Body of pancreas (tissue), 4 donors: ENCODE measurements around the gene GPD1L. TPM values are rescaled to one million over a fixed set of nuclear protein-coding genes. Genes with fewer than 3 reads are reported as not detected.

ENCODE experiments used
- ATAC-seq: fragments of 150-250 bp; one replicate; pipeline ENCODE4 v1.9.1; 2016
- DNase-seq, 4 donors: peaks; one replicate each; pipeline ENCODE4 v3.0.0-alpha.2; 2019
- H3K27ac ChIP-seq, 4 donors: fragments of 200-600 bp; sonication (generic); 1 replicate in 3 of 4; 2 replicates in 1 of 4; pipeline versions ENCODE4 v1.5.1 to v1.6.1; 2016 to 2019; ENCODE audit warnings: mild to moderate bottlenecking in 1 of 4, mixed read lengths in 1 of 4, moderate library complexity in 1 of 4
- H3K27me3 ChIP-seq, 2 donors: fragments of 200-600 bp; sonication (generic); one replicate each; pipeline ENCODE4 v1.6.0; 2016; ENCODE audit warnings: mild to moderate bottlenecking in 1 of 2
- H3K36me3 ChIP-seq, 2 donors: fragments of 200-600 bp; sonication (generic); replicated peaks in 1 of 2; 2 replicates each; pipeline ENCODE4 v1.5.1; 2016; ENCODE audit warnings: low read depth in 2 of 2; ENCODE audit not compliant: insufficient read depth in 1 of 2
- H3K4me1 ChIP-seq: fragments of 200-600 bp; sonication (generic); one replicate; pipeline ENCODE4 v1.6.0; 2016
- H3K4me3 ChIP-seq, 2 donors: fragments of 200-600 bp; sonication (generic); 1 replicate in 1 of 2; 2 replicates in 1 of 2; pipeline ENCODE4 v1.5.1; 2016 to 2019
- H3K9me3 ChIP-seq, 3 donors: fragments of 200-600 bp; sonication (generic); 1 replicate in 2 of 3; 2 replicates in 1 of 3; pipeline ENCODE4 v1.5.1; 2016
- POLR2A ChIP-seq, 3 donors: fragments of 450-650 bp; IDR thresholded peaks; one replicate each; pipeline ENCODE4 v1.6.1; 2016; ENCODE audit warnings: antibody characterized with exemption in 3 of 3, mild to moderate bottlenecking in 2 of 3
- WGBS, 2 donors: methylation state at CpG; one replicate each; pipeline ENCODE4 v1.1.5; 2017; 5-methylcytosine and 5-hydroxymethylcytosine counted together
- intact Hi-C: fragments of 100-400 bp; cut with DNase I; formaldehyde crosslinking; loops from one replicate; pipeline ENCODE4 v1.15.1; 2023
- total RNA-seq, 2 donors: library from RNA; depleted of rRNA; stranded (reverse); fragments of >200 nt; gene quantifications; one replicate each; pipeline ENCODE4 v1.1.0, GENCODE V29; 2016
- TF ChIP-seq, protein P1 (sequence below), 7 experiments: fragments of 450-650 bp in 4 of 7; fragments of 200-600 bp in 3 of 7; sonication (generic) in 3 of 7; IDR thresholded peaks; one replicate each; pipeline ENCODE4 v1.5.1; 2016 to 2019; ENCODE audit warnings: antibody characterized with exemption in 7 of 7

Gene GPD1L
- total RNA-seq, 2 donors from 2014 or later = 23.6 to 97.6 TPM

DNA sequence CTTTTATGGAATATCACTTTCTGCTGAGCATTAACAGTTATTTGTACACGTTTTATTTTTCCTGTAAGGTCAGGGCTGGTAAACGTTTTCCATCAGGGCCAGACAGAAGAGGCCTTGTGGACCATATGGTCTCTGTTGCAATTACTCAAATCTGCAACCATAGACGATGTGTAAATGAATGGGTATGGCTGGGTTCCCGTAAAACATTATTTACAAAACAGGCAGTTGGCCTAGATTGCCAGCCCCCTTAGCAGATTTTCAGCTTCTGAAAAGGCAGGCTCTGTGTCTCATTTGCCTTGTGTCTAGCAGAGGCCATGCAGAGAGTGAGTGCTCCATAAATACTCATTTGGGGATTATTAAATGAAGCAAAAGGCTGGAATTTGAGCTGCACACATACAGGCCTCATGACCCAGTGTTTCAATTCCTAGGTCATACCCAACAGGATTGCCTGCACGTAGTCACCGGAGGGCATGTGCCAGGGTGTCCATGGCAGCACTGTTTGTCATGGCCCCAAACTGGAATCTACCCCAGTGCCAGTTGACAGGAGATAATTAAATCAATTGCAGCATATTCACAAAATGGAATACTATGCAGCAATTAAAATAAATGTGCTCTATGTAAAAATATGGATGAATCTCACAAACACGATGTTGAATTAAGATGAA lies 51.3 kb downstream of the GPD1L start:
- Histone ChIP-seq H3K36me3 (peaks cover 0 to 3% of the 10 kb centered on the region in 2 donors), H3K9me3 (no peaks in the 10 kb centered on the region), H3K27me3 (no peaks in the 10 kb centered on the region), H3K4me1 (no peaks in the 10 kb centered on the region), H3K4me3 (no peak overlapping the region), H3K27ac (no peak overlapping the region)
- ATAC-seq (no peak), DNase-seq (no peak)
- TF ChIP-seq POLR2A (IDR thresholded peaks at IDR 0.05) = no peak
- TF ChIP-seq, protein P1, sequence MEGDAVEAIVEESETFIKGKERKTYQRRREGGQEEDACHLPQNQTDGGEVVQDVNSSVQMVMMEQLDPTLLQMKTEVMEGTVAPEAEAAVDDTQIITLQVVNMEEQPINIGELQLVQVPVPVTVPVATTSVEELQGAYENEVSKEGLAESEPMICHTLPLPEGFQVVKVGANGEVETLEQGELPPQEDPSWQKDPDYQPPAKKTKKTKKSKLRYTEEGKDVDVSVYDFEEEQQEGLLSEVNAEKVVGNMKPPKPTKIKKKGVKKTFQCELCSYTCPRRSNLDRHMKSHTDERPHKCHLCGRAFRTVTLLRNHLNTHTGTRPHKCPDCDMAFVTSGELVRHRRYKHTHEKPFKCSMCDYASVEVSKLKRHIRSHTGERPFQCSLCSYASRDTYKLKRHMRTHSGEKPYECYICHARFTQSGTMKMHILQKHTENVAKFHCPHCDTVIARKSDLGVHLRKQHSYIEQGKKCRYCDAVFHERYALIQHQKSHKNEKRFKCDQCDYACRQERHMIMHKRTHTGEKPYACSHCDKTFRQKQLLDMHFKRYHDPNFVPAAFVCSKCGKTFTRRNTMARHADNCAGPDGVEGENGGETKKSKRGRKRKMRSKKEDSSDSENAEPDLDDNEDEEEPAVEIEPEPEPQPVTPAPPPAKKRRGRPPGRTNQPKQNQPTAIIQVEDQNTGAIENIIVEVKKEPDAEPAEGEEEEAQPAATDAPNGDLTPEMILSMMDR (IDR thresholded peaks at IDR 0.05) = no peak
- 49 to 66% methylated on average over 7 of the region's 7 CpGs for WGBS, 2 donors
- intact Hi-C loops = no loop called here

DNA sequence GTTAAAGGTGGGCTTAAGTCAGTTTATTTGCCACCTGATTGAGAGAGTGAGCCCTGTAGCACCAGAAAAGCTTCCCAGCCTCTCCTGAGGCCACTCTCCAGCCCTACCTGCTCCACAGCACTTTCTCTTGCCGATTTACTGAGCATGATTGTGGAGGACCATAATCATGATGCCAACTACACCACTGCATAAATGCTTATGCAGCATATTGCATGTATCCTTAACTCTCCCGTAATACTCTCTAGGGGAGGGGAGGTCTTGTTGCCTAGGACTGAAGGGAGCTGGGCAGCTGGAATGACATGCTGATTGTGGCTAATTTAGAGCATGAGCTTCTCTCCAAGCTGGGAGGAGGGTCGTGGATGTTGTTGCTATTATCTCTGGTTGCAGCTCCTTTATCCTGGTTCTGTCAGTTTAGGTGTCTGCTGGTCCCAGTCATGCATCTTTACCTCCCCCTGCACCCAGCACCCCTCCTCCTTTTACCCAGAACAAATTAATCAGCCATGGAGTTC lies 54.3 kb downstream of the GPD1L start:
- intact Hi-C loops = no loop called here
- DNase-seq = no peak
- H3K9me3 ChIP-seq = no peaks in the 10 kb centered on the region
- 67 to 72% methylated on average over 3 of the region's 3 CpGs for WGBS, 2 donors
- H3K4me1 ChIP-seq = no peaks in the 10 kb centered on the region
- peaks cover 4 to 7% of the 10 kb centered on the region in 2 donors for H3K36me3 ChIP-seq
- no peak overlapping the region for H3K4me3 ChIP-seq
- no peak overlapping the region for H3K27ac ChIP-seq
- no peak for TF ChIP-seq POLR2A (IDR thresholded peaks at IDR 0.05)
- TF ChIP-seq, protein P1 (IDR thresholded peaks at IDR 0.05) = no peak
- no peak for ATAC-seq
- H3K27me3 ChIP-seq = no peaks in the 10 kb centered on the region

DNA sequence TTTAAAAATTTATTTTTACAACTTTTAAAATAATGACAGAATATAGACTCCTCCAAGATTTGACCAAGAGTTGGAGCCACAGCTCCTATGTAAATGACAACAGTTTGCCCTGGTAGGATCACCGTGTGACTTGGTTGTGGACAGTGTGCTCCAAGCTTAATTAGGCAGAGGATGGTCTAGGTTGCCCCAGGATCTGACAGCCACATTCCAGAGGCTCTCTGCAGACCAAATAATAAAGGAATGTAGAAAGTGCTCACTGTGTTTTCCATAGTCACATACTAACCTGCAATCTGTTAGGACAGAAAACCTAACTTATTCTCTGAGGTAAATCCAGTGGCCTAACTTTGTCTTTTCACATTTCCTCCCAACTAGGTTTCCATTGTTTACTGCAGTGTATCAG lies 59.0 kb downstream of the GPD1L start:
- Histone ChIP-seq H3K4me1 (no peaks in the 10 kb centered on the region), H3K27me3 (no peaks in the 10 kb centered on the region), H3K9me3 (no peaks in the 10 kb centered on the region), H3K27ac (no peak overlapping the region), H3K36me3 (peaks cover 7% of the 10 kb centered on the region in 2 donors), H3K4me3 (no peak overlapping the region)
- TF ChIP-seq POLR2A (IDR thresholded peaks at IDR 0.05) = no peak
- TF ChIP-seq, protein P1 (IDR thresholded peaks at IDR 0.05) = no peak
- 95 to 100% methylated on average over 1 of the region's 1 CpG for whole genome bisulfite sequencing, 2 donors
- ATAC-seq = no peak
- intact Hi-C loops = no loop called here
- no peak for DNase-seq

DNA sequence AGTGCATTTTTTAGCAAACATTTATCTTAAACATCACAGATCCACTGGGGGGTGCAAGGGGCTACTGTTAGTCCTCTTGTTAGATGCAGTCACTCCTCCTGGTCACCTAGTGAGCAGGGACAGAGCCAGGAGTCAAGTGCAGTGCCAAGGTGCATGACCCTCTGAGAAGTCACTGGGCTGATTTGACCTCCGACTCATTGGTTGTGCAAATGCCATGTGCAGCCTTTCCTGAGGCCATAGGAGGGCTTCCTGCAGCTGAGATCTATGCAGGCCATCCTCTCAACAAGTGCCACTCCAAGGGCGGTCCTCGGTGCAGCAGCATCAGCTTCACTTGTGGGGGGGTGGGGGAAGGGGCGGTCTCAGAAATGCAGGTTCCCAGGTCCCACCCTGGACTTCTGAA lies 60.2 kb downstream of the GPD1L start:
- Histone ChIP-seq H3K27ac (no peak overlapping the region), H3K27me3 (no peaks in the 10 kb centered on the region), H3K4me1 (no peaks in the 10 kb centered on the region), H3K9me3 (no peaks in the 10 kb centered on the region), H3K4me3 (no peak overlapping the region), H3K36me3 (peaks cover 7% of the 10 kb centered on the region in 2 donors)
- intact Hi-C loops = no loop called here
- 92% methylated on average over 4 of the region's 4 CpGs for WGBS, 2 donors
- DNase-seq (no peak), ATAC-seq (no peak)
- TF ChIP-seq POLR2A (IDR thresholded peaks at IDR 0.05) = no peak
- TF ChIP-seq, protein P1 (IDR thresholded peaks at IDR 0.05) = no peak

DNA sequence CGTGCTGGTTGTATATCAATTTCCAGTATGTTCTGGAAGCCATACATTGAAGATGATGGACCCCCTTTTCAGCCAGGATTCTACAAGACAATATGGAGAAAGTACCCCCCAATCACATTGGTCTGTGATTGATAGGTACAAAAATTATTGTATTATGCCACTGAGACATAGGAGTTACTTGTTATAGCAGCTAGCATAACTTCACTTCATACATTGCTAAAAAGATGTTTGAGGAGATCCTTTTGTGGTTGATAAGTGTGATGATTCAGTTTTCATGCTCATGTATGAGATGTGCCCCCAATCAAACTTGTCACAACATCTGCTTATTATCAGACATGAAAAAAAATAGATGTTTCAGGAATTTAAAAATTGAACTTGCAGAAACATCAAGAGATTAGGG lies 66.0 kb downstream of the GPD1L start:
- intact Hi-C loops = loop anchor here (10.0 kb wide), 2 partner anchors 302 to 492 kb away; no protein-coding TSS in a partner anchor

More for the DNA sequence above, 66.0 kb downstream of the GPD1L start:
- Histone ChIP-seq H3K4me1 (peaks cover 1% of the 10 kb centered on the region), H3K27ac (no peak overlapping the region), H3K4me3 (no peak overlapping the region), H3K27me3 (no peaks in the 10 kb centered on the region), H3K9me3 (no peaks in the 10 kb centered on the region), H3K36me3 (peaks cover 0 to 2% of the 10 kb centered on the region in 2 donors)
- 37 to 100% methylated on average over 1 of the region's 1 CpG for WGBS, 2 donors
- ATAC-seq (no peak), DNase-seq (no peak)
- TF ChIP-seq, protein P1 (IDR thresholded peaks at IDR 0.05) = no peak
- TF ChIP-seq POLR2A (IDR thresholded peaks at IDR 0.05) = no peak
